Measurements from ENCODE around the gene ADGRG4. TPM values are rescaled to one million over a fixed set of nuclear protein-coding genes. Genes with fewer than 3 reads are reported as not detected.

ADGRG4 gene
- polyA plus RNA-seq, 1 donor = 7.9 TPM

DNA sequence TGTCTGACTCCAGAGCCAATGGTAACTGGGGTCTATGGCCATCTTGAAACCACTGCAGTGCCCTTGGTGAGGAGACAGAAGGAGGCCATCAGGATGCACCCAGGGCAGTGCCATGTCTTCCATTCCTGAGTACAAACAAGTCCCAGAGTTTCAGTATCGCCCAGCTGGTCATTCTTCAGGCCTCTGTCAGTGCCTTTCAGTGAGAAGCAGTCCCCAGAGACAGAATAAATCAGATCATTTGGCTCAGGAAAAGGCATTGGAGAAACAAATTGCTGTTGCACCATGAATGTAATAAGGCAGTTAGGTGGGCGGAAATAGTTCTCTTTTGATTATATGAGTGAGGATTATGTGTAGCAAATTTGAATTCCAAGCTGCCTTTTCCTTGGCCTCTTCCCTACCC lies 21.3 kb downstream of the ADGRG4 start:
- no peak overlapping the region for H3K4me3 ChIP-seq (ENCODE audit: low read length)
- H3K27me3 ChIP-seq (ENCODE audit: control insufficient read depth, insufficient read depth, low read length) = no peaks in the 10 kb centered on the region
- H3K27ac ChIP-seq (ENCODE audit: low read length) = no peak overlapping the region
- no peak for DNase-seq
- no peaks in the 10 kb centered on the region for H3K4me1 ChIP-seq (ENCODE audit: control insufficient read depth, insufficient read depth, low read length)
- H3K9me3 ChIP-seq (ENCODE audit: control insufficient read depth, low read depth, low read length) = no peaks in the 10 kb centered on the region
- H3K36me3 ChIP-seq (ENCODE audit: control insufficient read depth, insufficient read depth, low read length) = no peaks in the 10 kb centered on the region
- WGBS (ENCODE audit: insufficient coverage, low lambda C conversion rate) = no CpG with 5 or more reads among the region's 2 CpGs

DNA sequence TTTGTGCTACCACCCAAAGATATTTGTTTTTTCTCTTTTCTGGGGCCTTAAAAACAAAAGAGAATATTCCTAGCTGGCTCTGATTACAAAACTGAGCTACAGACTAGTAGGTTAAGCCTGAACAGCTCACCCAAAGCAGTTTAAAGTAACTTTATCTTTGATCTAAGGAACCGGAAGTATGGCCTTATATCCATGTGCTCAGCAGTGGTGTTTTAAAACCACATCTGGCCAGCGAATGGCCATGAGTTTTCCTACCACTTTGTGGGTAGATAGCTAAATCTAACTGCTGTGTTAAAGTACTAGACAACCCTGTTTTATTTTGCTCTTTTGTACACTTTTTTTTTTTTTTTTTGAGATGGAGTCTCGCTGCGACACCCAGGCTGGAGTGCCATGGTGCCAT lies 24.6 kb downstream of the ADGRG4 start:
- H3K27ac ChIP-seq (ENCODE audit: low read length) = no peak overlapping the region
- H3K4me1 ChIP-seq (ENCODE audit: control insufficient read depth, insufficient read depth, low read length) = no peaks in the 10 kb centered on the region
- no peaks in the 10 kb centered on the region for H3K36me3 ChIP-seq (ENCODE audit: control insufficient read depth, insufficient read depth, low read length)
- no peaks in the 10 kb centered on the region for H3K9me3 ChIP-seq (ENCODE audit: control insufficient read depth, low read depth, low read length)
- no CpG with 5 or more reads among the region's 4 CpGs for whole genome bisulfite sequencing (ENCODE audit: insufficient coverage, low lambda C conversion rate)
- H3K4me3 ChIP-seq (ENCODE audit: low read length) = no peak overlapping the region
- no peaks in the 10 kb centered on the region for H3K27me3 ChIP-seq (ENCODE audit: control insufficient read depth, insufficient read depth, low read length)
- DNase-seq = no peak

DNA sequence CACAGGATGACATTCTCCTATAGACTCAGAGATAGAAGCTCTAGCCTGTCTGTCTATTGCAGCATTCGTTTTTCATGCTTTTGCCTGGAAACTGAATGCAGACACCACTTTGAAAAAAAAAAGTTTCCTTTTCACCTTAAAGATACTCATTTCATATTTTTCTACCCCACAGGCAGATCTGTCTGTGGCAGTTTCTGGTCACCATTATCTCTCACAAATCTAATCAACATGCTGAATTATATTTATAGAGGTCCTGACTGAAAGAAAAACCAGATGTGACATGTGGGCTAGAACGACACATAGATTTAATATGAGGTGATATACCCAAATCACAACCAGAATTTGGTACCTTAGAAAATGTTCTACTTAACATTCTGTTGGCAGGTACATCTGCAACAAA lies 28.2 kb downstream of the ADGRG4 start:
- Histone ChIP-seq H3K9me3 (ENCODE audit: control insufficient read depth, low read depth, low read length) (no peaks in the 10 kb centered on the region), H3K4me1 (ENCODE audit: control insufficient read depth, insufficient read depth, low read length) (no peaks in the 10 kb centered on the region), H3K36me3 (ENCODE audit: control insufficient read depth, insufficient read depth, low read length) (no peaks in the 10 kb centered on the region), H3K27ac (ENCODE audit: low read length) (no peak overlapping the region), H3K4me3 (ENCODE audit: low read length) (no peak overlapping the region), H3K27me3 (ENCODE audit: control insufficient read depth, insufficient read depth, low read length) (no peaks in the 10 kb centered on the region)
- no CpG with 5 or more reads among the region's 2 CpGs for WGBS (ENCODE audit: insufficient coverage, low lambda C conversion rate)
- DNase-seq = no peak

DNA sequence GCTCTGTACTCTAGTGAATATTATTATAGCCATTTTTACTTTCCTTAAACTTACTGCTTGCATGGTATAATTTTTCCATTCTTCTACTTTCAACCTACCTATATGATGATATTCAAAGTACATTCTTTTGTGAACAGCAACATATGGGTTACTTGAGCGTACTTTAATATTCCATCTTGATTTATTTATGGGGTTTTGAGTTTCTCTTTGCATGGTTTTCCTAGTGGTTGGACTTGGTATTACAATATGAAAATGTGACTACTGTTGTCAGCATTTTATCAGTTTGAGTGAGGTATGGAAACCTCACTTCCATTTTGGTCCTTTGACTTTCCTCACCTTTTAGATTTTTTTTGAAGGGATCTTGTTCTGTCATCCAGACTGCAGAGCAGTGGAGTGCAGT lies 35.9 kb downstream of the ADGRG4 start:
- Histone ChIP-seq H3K9me3 (ENCODE audit: control insufficient read depth, low read depth, low read length) (no peaks in the 10 kb centered on the region), H3K27ac (ENCODE audit: low read length) (no peak overlapping the region), H3K4me3 (ENCODE audit: low read length) (no peak overlapping the region), H3K27me3 (ENCODE audit: control insufficient read depth, insufficient read depth, low read length) (no peaks in the 10 kb centered on the region), H3K36me3 (ENCODE audit: control insufficient read depth, insufficient read depth, low read length) (no peaks in the 10 kb centered on the region), H3K4me1 (ENCODE audit: control insufficient read depth, insufficient read depth, low read length) (no peaks in the 10 kb centered on the region)
- WGBS (ENCODE audit: insufficient coverage, low lambda C conversion rate) = no CpG with 5 or more reads among the region's 1 CpG
- DNase-seq = no peak

DNA sequence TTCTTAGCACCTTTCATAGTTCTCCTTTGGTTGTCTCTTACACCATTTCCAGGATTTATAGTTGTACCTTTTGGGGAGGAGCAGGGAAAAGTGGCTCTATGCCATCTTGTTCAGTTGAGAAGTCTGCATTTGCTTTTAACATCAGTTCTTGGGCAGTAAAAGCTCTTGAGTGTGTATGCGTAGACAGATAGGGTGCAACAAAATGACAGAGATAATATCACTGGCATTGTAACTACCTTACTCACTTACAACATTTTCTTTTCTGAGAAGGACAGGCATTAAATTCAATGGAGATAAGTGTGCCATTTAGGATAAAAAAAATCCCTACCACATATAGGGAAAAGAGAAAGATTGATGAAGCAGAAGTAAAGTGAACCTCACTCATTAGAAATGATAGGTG lies 38.9 kb downstream of the ADGRG4 start:
- Histone ChIP-seq H3K4me1 (ENCODE audit: control insufficient read depth, insufficient read depth, low read length) (no peaks in the 10 kb centered on the region), H3K9me3 (ENCODE audit: control insufficient read depth, low read depth, low read length) (no peaks in the 10 kb centered on the region), H3K36me3 (ENCODE audit: control insufficient read depth, insufficient read depth, low read length) (no peaks in the 10 kb centered on the region), H3K4me3 (ENCODE audit: low read length) (no peak overlapping the region), H3K27me3 (ENCODE audit: control insufficient read depth, insufficient read depth, low read length) (no peaks in the 10 kb centered on the region), H3K27ac (ENCODE audit: low read length) (no peak overlapping the region)
- no CpG with 5 or more reads among the region's 1 CpG for WGBS (ENCODE audit: insufficient coverage, low lambda C conversion rate)
- DNase-seq = no peak

DNA sequence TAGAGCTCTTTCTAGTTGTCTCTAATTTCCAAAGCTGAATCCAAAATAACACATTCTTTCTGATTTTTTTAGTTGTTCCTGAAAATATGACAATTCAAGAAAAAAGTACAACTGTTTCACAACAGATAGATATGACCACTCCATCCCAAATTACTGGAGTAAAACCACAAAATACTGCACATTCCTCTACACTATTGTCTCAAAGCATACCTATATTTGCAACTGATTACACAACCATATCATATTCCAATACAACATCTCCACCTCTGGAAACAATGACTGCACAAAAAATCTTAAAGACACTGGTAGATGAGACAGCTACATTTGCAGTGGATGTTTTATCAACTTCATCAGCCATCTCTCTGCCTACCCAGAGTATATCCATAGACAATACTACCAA lies 43.6 kb downstream of the ADGRG4 start:
- Histone ChIP-seq H3K4me3 (ENCODE audit: low read length) (no peak overlapping the region), H3K4me1 (ENCODE audit: control insufficient read depth, insufficient read depth, low read length) (no peaks in the 10 kb centered on the region)

DNA sequence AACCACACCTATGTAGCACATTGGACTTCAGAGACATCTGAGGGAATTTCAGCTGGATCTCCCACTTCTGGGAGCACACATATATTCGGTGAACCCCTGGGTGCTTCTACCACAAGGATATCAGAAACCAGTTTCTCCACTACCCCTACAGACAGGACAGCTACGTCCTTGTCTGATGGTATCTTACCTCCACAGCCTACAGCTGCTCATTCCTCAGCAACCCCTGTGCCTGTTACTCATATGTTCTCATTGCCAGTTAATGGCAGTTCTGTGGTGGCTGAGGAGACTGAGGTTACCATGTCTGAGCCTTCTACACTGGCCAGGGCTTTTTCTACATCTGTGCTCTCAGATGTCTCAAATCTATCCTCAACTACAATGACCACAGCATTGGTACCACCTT lies 45.7 kb downstream of the ADGRG4 start:
- Histone ChIP-seq H3K27ac (ENCODE audit: low read length) (no peak overlapping the region), H3K36me3 (ENCODE audit: control insufficient read depth, insufficient read depth, low read length) (no peaks in the 10 kb centered on the region), H3K27me3 (ENCODE audit: control insufficient read depth, insufficient read depth, low read length) (no peaks in the 10 kb centered on the region), H3K9me3 (ENCODE audit: control insufficient read depth, low read depth, low read length) (no peaks in the 10 kb centered on the region), H3K4me1 (ENCODE audit: control insufficient read depth, insufficient read depth, low read length) (no peaks in the 10 kb centered on the region), H3K4me3 (ENCODE audit: low read length) (no peak overlapping the region)
- no peak for DNase-seq
- WGBS (ENCODE audit: insufficient coverage, low lambda C conversion rate) = no CpG with 5 or more reads among the region's 2 CpGs

More for the DNA sequence above, 43.6 kb downstream of the ADGRG4 start:
- Histone ChIP-seq H3K27ac (ENCODE audit: low read length) (no peak overlapping the region), H3K9me3 (ENCODE audit: control insufficient read depth, low read depth, low read length) (no peaks in the 10 kb centered on the region), H3K36me3 (ENCODE audit: control insufficient read depth, insufficient read depth, low read length) (no peaks in the 10 kb centered on the region), H3K27me3 (ENCODE audit: control insufficient read depth, insufficient read depth, low read length) (no peaks in the 10 kb centered on the region)
- DNase-seq = no peak

DNA sequence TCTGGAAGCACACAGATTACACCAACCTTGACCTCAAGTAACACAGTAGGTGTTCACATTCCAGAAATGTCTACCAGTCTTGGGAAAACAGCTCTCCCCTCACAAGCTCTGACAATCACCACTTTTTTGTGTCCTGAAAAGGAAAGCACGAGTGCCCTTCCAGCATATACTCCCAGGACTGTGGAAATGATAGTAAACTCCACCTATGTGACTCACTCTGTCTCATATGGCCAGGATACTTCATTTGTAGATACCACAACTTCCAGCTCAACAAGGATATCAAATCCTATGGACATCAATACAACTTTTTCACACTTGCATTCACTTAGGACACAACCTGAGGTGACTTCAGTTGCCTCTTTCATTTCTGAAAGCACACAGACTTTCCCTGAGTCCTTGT lies 46.9 kb downstream of the ADGRG4 start:
- H3K36me3 ChIP-seq (ENCODE audit: control insufficient read depth, insufficient read depth, low read length) = no peaks in the 10 kb centered on the region
- no peaks in the 10 kb centered on the region for H3K27me3 ChIP-seq (ENCODE audit: control insufficient read depth, insufficient read depth, low read length)
- WGBS (ENCODE audit: insufficient coverage, low lambda C conversion rate) = no CpG with 5 or more reads among the region's 1 CpG
- H3K27ac ChIP-seq (ENCODE audit: low read length) = no peak overlapping the region
- H3K9me3 ChIP-seq (ENCODE audit: control insufficient read depth, low read depth, low read length) = no peaks in the 10 kb centered on the region
- no peak for DNase-seq
- H3K4me1 ChIP-seq (ENCODE audit: control insufficient read depth, insufficient read depth, low read length) = no peaks in the 10 kb centered on the region
- no peak overlapping the region for H3K4me3 ChIP-seq (ENCODE audit: low read length)

DNA sequence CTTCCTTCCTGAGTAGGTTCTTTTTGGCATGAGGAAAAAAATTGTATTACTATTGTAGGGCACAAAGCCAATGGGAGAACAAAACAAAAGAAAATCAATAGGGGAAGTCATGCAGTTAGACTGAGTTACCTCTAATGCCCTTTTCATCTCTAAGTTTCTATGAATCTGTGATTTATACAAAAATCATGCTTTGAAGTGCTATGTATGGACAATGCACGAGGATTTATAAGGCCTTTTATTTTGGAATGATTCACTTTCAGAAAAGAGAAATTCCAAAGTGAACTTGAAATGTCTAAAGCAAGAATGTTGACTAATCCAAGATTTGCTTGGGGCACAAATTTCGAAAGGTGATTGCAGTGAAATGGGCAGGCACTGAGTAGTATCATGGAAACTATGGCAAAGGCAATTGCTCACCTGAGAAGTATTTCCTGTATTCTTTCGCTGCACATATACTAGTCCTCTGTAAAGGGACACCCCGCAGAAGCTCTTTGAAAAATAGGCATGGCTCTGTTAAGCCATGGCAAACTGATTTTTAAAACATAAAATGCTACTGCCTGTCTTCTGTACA lies 52.8 kb downstream of the ADGRG4 start:
- Histone ChIP-seq H3K9me3 (ENCODE audit: control insufficient read depth, low read depth, low read length) (no peaks in the 10 kb centered on the region), H3K27ac (ENCODE audit: low read length) (no peak overlapping the region), H3K27me3 (ENCODE audit: control insufficient read depth, insufficient read depth, low read length) (no peaks in the 10 kb centered on the region), H3K4me1 (ENCODE audit: control insufficient read depth, insufficient read depth, low read length) (no peaks in the 10 kb centered on the region), H3K4me3 (ENCODE audit: low read length) (no peak overlapping the region), H3K36me3 (ENCODE audit: control insufficient read depth, insufficient read depth, low read length) (no peaks in the 10 kb centered on the region)
- DNase-seq = no peak
- WGBS (ENCODE audit: insufficient coverage, low lambda C conversion rate) = 100% methylated on average over 1 of the region's 4 CpGs

DNA sequence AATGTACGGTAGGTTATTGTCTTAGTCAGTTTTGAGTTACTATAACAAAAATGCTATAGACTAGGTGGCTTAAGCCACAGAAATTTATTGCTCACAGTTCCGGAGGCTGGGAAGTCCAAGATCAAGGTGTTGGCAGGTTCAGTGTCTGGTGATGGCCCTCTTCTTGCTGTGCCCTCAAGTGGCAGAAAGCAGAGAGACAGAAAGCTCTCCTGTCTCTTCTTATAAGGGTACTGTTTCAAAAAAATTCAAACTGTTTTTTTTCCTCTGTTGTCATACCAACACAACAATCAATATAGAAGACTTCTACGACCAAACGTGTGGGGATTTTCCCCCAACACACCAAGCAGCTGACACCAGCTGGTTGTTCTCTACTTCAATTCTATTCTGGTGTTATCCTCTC lies 53.4 kb downstream of the ADGRG4 start:
- no peaks in the 10 kb centered on the region for H3K4me1 ChIP-seq (ENCODE audit: control insufficient read depth, insufficient read depth, low read length)
- H3K36me3 ChIP-seq (ENCODE audit: control insufficient read depth, insufficient read depth, low read length) = no peaks in the 10 kb centered on the region
- no peak overlapping the region for H3K4me3 ChIP-seq (ENCODE audit: low read length)
- no peak overlapping the region for H3K27ac ChIP-seq (ENCODE audit: low read length)
- DNase-seq = no peak
- WGBS (ENCODE audit: insufficient coverage, low lambda C conversion rate) = no CpG with 5 or more reads among the region's 4 CpGs
- H3K9me3 ChIP-seq (ENCODE audit: control insufficient read depth, low read depth, low read length) = no peaks in the 10 kb centered on the region
- H3K27me3 ChIP-seq (ENCODE audit: control insufficient read depth, insufficient read depth, low read length) = no peaks in the 10 kb centered on the region

DNA sequence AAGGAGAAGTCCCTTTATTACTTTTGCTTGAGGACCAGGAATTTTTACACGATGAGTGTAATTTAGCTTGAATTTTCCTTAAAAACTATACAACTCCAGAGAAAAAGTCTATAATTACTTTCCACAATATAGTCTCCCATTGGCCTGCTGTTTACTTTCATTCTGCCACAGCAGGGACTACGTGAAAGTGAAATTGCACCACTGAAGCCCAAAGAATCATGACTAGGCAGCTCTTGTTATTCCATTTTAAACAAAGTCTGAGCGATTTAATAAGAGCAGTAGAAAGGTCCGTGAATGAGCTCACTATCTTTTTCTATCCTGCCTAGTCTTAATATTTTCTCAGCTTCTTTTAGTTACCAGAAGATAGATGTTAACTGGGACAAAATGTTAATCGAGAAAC lies 68.6 kb downstream of the ADGRG4 start:
- no peak for DNase-seq
- Histone ChIP-seq H3K4me1 (ENCODE audit: control insufficient read depth, insufficient read depth, low read length) (no peaks in the 10 kb centered on the region), H3K36me3 (ENCODE audit: control insufficient read depth, insufficient read depth, low read length) (no peaks in the 10 kb centered on the region), H3K27me3 (ENCODE audit: control insufficient read depth, insufficient read depth, low read length) (no peaks in the 10 kb centered on the region), H3K9me3 (ENCODE audit: control insufficient read depth, low read depth, low read length) (no peaks in the 10 kb centered on the region), H3K27ac (ENCODE audit: low read length) (no peak overlapping the region), H3K4me3 (ENCODE audit: low read length) (no peak overlapping the region)
- WGBS (ENCODE audit: insufficient coverage, low lambda C conversion rate) = no CpG with 5 or more reads among the region's 5 CpGs
